ENCODE measurements around the gene CRYL1.

CRYL1 gene

GRCh38 chr13:20383058-20383457, 142.6 kb downstream of the CRYL1 start:
- DNase-seq (ENCODE audit: extremely low read depth in 1 of 2, low read depth in 1 of 2): no peak

- no peak for DNase-seq (ENCODE audit: extremely low read depth in 1 of 2, low read depth in 1 of 2)
Measured at GRCh38 chr13:20381401-20381800, 144.3 kb downstream of the CRYL1 start.

DNA sequence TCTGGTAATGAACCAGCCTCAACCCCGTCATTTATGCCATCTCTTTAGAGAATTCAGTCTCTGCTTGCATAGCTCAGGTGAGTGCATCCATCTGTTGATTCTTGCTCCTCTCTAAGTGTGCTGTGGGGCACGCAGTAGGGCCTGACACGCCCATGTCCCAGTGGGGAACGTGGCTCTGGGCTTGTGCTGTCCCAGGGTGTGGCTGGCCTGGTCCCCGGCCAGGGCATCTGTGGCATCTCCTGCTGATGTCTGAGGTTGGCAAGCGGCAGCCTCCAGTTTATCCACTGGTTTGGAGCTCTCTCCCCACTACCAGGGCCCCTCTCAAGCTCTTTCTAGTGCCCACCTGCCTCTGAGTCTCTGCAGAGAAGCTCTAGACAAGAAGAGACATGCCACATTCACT, 146.9 kb downstream of the CRYL1 start:
- DNase-seq (ENCODE audit: extremely low read depth in 1 of 2, low read depth in 1 of 2): no peak

DNA sequence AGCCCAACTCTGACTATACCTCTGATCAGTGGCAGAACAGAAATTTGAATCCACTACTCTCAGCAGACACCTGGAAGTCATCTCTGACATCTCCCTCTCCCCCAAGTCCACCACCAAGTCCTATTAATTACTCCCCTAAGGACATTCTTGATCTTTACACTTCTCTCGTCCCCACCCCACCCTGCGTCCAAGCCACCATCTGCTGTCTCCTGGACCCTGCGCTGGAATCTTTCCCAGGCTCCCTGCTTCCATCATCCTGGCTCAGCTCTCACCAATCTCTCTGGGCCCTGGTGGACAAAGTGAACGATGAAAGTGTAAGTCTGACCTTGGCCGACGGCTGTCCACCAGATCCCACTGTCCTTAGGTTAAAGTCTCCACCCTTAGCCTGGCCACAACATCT, 147.9 kb downstream of the CRYL1 start:
- no peak for DNase-seq (ENCODE audit: extremely low read depth in 1 of 2, low read depth in 1 of 2)

- DNase-seq (ENCODE audit: extremely low read depth in 1 of 2, low read depth in 1 of 2): no peak
Measured at GRCh38 chr13:20375871-20376270, 149.8 kb downstream of the CRYL1 start.

DNA sequence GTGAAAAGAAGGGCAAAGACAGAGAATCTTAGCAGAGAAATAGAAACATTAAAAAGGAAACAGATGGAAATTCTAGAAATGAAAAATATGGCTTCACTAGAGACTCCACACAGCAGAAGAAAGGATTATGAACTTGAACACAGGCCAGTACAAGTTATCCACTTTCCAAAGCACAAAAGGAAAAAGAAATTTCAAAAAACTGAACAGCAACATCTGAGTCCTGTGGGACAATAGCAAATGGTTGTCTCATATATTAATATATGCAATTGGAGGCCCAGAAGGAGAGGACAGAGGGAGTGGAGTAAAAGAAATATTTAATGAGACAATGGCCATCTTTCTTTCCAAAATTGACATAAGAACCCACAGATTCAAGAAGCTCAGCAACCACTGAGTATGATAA, 151.8 kb downstream of the CRYL1 start:
- no peak for DNase-seq (ENCODE audit: extremely low read depth in 1 of 2, low read depth in 1 of 2)

DNA sequence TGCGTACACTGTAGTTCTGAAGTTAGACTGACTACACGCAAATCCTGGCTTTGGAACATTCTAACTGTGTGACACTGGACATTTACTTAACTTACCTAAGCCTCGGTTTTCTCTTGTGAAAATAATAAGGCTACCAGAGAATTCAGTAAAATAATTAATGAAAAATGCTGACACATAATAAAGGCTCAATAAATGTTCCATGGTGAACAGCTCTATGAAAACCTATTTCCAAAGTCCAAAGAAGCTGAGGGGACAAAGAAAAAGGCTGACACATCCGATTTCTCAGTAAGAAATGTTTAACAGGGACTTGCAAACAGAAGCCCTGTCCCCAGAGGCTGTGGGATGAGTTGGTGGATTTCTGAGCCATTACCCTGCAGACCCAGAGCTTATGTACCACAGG, 153.8 kb downstream of the CRYL1 start:
- DNase-seq (ENCODE audit: extremely low read depth in 1 of 2, low read depth in 1 of 2): no peak

DNA sequence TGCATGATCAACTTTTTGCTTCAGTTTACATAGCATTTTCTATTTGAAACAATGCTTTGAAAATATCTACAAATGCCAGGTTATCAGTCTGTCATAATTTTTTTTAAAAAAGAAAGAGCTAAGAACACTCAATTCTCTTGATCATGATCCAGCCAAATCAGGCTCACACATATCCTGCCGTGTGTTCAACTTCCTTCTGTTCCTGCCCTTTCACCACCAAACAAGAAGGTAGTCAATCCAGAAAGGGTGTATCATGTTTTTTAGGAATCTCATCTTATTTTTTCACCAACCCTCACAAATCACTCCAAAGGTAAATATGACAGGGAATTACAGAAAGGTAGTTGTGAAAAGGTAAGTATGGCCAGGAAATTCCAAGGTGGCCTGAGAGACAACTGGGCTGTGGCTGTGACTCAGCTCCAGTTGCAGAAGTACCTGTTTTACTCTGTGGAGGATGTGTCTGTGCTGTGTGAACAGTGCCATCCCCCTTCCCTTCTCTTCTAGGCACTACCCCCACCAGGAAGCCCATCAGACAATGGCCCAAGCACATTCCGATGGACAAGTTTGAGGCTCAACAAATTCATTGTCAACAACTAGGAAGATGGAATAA, 154.7 kb downstream of the CRYL1 start:
- DNase-seq (ENCODE audit: extremely low read depth in 1 of 2, low read depth in 1 of 2): no peak

DNA sequence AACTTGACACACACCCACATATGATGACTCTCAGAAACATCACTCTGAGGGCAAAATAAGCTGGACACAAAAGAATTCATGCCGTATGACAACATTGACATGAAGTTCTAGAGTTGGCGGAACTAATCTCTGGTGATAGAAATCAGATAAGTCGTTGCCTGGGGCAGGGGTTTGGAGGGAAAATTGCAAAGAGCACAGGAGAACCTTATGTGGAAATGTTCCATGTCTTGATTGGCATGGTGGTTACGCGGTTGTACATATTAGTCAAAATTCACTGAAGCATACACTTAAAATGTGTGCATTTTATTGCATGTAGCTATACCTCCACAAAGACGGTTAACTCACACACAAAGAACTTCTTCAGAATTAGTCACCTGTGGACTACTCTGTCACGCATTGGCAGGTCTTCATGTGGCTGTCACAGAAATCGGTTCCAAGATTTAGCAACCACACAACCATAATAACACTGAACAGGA, 155.7 kb downstream of the CRYL1 start:
- no peak for DNase-seq (ENCODE audit: extremely low read depth in 1 of 2, low read depth in 1 of 2)

DNA sequence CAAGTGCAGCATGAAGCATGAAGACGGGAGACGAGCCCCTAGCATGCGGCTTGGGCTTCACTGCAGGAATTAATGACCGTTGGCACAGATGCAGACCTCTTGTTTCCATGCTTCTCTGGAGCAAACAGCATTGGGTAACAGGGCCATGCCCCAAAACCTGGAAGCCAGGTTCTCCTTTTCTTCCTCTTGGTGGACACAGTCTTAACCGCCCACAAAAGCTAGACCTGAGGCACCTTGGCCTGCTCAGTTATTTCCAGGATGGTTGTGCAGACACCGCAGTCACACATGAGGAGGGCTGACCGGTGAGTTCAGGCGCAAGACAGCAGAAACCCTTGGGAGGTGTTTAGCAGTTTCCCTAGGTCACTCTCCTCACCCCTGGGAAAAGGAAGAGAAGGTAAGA, 159.6 kb downstream of the CRYL1 start:
- DNase-seq (ENCODE audit: extremely low read depth in 1 of 2, low read depth in 1 of 2): no peak

GRCh38 chr13:20363603-20364002, 162.1 kb downstream of the CRYL1 start:
- no peak for DNase-seq (ENCODE audit: extremely low read depth in 1 of 2, low read depth in 1 of 2)

- DNase-seq (ENCODE audit: extremely low read depth in 1 of 2, low read depth in 1 of 2): no peak
Measured at GRCh38 chr13:20363172-20363571, 162.5 kb downstream of the CRYL1 start.

DNA sequence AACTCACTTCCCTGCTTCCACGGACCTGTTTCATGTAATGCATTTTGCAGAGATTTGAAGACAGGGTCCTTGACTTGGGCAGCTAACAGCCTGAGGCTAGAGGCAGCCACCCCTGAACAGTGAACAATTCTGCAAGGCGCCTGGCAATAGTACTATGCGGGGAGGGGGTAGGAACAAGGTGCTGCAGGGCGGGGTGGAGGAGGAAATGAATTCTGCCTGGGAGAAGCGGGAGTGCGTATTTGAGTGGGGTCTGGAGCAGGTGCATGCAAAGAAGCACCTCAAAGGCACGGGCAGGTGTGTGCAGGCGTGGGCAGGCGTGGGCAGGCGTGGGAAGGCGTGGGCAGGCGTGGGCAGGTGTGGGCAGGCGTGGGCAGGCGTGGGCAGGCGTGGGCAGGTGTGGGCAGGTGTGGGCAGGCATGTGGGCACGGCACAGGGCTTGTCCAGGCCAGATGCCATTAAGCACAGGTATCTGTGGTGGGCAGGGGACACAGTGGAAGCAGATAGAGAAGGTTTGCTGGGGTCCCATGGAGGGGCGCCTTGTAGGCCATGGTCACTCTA, 163.1 kb downstream of the CRYL1 start:
- DNase-seq (ENCODE audit: extremely low read depth in 1 of 2, low read depth in 1 of 2): no peak

DNA sequence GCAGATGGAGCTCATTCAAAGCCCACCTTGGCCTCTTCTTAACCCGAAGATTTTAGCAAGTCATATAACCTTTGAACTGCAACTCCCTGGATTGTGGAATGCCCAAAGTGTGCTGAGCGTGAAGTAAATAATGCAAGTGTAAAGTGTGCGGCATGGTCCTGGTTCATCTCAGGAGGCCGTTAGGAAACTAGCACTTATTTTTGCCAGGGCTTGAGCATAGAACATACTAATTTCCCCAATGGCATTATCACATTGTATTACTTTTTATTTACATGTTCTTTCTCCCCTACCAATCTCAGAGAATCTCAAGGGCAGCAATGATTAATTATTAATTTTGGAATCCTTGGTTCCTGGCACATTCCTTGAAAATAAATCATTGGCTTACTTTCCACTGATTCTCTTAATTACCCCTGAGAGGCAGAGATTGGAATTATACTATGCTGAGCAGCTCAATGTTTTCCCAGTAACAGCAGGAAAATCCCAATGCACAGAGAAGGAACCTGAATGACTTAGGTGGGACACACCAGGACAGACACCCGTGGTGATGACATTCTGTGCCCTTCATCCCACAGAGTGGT, 164.7 kb downstream of the CRYL1 start:
- no peak for DNase-seq (ENCODE audit: extremely low read depth in 1 of 2, low read depth in 1 of 2)

DNA sequence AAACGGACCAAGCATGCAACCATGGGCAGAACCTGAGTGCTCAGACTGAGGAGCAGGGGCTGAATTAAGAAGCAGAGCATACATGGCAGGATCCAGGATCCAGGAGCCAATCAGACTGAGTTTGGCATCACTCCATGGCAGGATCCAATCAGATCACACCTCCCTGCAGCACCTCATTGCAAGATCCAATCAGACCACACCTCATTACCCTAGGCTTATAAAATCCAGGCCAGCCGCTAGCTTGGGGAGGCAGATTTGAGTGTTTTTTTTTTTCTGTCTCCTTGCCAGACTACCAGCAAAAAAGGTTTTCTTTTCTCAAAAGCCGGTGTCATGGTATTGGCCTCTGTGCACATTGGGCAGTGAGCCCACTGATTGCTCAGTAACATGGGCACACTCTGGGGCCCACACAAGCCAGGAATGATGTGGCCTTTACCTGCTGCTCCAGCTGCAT, 165.6 kb downstream of the CRYL1 start:
- DNase-seq (ENCODE audit: extremely low read depth in 1 of 2, low read depth in 1 of 2): no peak

DNA sequence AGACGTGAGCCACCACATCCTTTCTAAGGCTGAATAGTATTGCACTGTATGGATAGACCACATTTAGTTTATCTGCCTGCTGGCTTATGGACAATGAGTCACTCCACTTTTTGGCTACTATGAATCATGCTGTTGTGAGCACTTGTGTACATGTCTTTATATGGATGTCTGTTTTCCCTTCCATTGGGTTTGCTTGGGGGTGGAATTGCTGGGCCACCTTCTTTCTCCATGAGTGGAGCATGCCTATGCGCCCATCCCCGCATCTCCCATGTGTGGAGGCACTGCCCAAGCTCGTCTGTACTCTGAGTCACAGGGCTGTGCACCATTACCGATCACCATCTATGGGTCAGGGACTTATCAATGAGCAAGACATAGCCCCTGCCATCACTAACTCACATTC, 166.3 kb downstream of the CRYL1 start:
- no peak for DNase-seq (ENCODE audit: extremely low read depth in 1 of 2, low read depth in 1 of 2)

- DNase-seq (ENCODE audit: extremely low read depth in 1 of 2, low read depth in 1 of 2): no peak
Measured at GRCh38 chr13:20358022-20358421, 167.6 kb downstream of the CRYL1 start.

GRCh38 chr13:20356444-20356843, 169.2 kb downstream of the CRYL1 start:
- DNase-seq (ENCODE audit: extremely low read depth in 1 of 2, low read depth in 1 of 2): no peak

- DNase-seq (ENCODE audit: extremely low read depth in 1 of 2, low read depth in 1 of 2): no peak
Measured at GRCh38 chr13:20354722-20355121, 170.9 kb downstream of the CRYL1 start.

DNA sequence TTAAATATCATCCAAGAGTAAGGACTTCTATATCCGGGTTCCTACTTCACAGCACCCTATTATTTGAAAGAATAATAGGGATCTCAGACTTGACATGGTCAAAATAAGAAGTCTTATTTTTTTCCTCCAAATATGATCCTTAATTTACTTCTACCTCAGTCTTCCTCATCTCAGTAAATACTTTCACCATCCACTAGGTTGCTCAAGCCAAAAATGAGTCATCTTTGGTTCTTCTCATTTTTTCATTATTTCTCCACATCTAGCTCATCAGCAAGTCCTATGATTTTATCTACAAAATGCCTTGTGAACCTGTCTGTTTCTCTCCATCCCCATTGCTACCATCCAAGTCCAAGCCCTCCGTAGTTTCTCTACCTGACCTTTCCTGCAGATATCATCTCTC, 171.7 kb downstream of the CRYL1 start:
- DNase-seq (ENCODE audit: extremely low read depth in 1 of 2, low read depth in 1 of 2): no peak
